Right lobe of liver (tissue), 6 donors: Measurements from ENCODE around the gene BASP1. TPM values are rescaled to one million over a fixed set of nuclear protein-coding genes. Genes with fewer than 3 reads are reported as not detected.

Experiments used
- ATAC-seq, 4 donors: fragments of 200-7000 bp; cut with Tn5 transposase; one replicate each; pipeline ENCODE4 v1.9.1; 2020; ENCODE audit warnings: mild to moderate bottlenecking in 4 of 4, moderate library complexity in 4 of 4
- DNase-seq, 3 donors: peaks; one replicate each; pipeline ENCODE4 v3.0.0-alpha.2; 2020
- H3K27ac ChIP-seq, 3 donors: fragments of 200-600 bp; one replicate each; pipeline ENCODE4 v1.8.0; 2022
- H3K27me3 ChIP-seq, 2 donors: fragments of 200-600 bp; one replicate each; pipeline ENCODE4 v1.8.0; 2022
- H3K36me3 ChIP-seq, 4 donors: fragments of 200-600 bp; sonication (generic) in 1 of 4; one replicate each; pipeline versions ENCODE4 v1.5.1 to v1.8.0; 2017 to 2022; ENCODE audit warnings: control low read depth in 1 of 4
- H3K4me1 ChIP-seq, 4 donors: fragments of 200-600 bp; sonication (generic) in 1 of 4; one replicate each; pipeline versions ENCODE4 v1.5.1 to v1.8.0; 2017 to 2022; ENCODE audit warnings: control low read depth in 1 of 4
- H3K4me3 ChIP-seq, 3 donors: fragments of 200-600 bp; one replicate each; pipeline ENCODE4 v1.8.0; 2022
- H3K9me3 ChIP-seq, 4 donors: fragments of 200-600 bp; sonication (generic) in 1 of 4; one replicate each; pipeline versions ENCODE4 v1.5.1 to v1.8.0; 2017 to 2022; ENCODE audit warnings: control low read depth in 1 of 4
- POLR2A ChIP-seq: fragments of 450-650 bp; IDR thresholded peaks from one replicate; pipeline ENCODE4 v1.6.1; 2017; ENCODE audit warnings: antibody characterized with exemption, mild to moderate bottlenecking
- WGBS: methylation state at CpG from one replicate; pipeline ENCODE4 v1.1.6; 2018; ENCODE audit warnings: low coverage, low lambda C conversion rate; ENCODE audit not compliant: insufficient coverage; ENCODE audit errors: missing lambda C conversion rate; 5-methylcytosine and 5-hydroxymethylcytosine counted together
- intact Hi-C, 2 donors: fragments of 100-400 bp; cut with DNase I; formaldehyde crosslinking; loops; one replicate each; pipeline versions ENCODE4 v1.11.2 to v1.14.1; 2022
- total RNA-seq, 6 experiments: library from RNA; depleted of rRNA in 2 of 6; stranded (reverse); fragments of >200 nt in 2 of 6; fragmentation: NEBNext Ultra II Directional in 3 of 6; extraction: Animal tissue kit (Norgen Biotek cat#: 25700) in 3 of 6; gene quantifications; one replicate each; pipeline versions ENCODE4 v1.1.0 to v1.2.4, GENCODE V29; 2016 to 2023
- TF ChIP-seq, protein P1 (sequence below), 4 donors: fragments of 200-600 bp in 3 of 4; fragments of 450-650 bp in 1 of 4; IDR thresholded peaks; one replicate each; pipeline versions ENCODE4 v1.5.1 to v1.8.0; 2016 to 2022; ENCODE audit warnings: antibody characterized with exemption in 4 of 4, mild to moderate bottlenecking in 2 of 4
- donor health status: DM: no; HTN: yes; CAD: no.
- donor health status: DM: no; HTN: no; CAD: no.
- donor health status: DM: no; HTN: no; CAD: no.
- donor health status: DM: no; HTN: yes; CAD: no.
- donor health status: DM: no; HTN: yes; CAD: no.

Gene BASP1
- total RNA-seq, 6 experiments from 2014 or later: 2.6 to 11.2 (median 4.7) TPM

- no peaks in the 10 kb centered on the region for H3K36me3 ChIP-seq
- TF ChIP-seq POLR2A: no peak
- TF ChIP-seq, protein P1, sequence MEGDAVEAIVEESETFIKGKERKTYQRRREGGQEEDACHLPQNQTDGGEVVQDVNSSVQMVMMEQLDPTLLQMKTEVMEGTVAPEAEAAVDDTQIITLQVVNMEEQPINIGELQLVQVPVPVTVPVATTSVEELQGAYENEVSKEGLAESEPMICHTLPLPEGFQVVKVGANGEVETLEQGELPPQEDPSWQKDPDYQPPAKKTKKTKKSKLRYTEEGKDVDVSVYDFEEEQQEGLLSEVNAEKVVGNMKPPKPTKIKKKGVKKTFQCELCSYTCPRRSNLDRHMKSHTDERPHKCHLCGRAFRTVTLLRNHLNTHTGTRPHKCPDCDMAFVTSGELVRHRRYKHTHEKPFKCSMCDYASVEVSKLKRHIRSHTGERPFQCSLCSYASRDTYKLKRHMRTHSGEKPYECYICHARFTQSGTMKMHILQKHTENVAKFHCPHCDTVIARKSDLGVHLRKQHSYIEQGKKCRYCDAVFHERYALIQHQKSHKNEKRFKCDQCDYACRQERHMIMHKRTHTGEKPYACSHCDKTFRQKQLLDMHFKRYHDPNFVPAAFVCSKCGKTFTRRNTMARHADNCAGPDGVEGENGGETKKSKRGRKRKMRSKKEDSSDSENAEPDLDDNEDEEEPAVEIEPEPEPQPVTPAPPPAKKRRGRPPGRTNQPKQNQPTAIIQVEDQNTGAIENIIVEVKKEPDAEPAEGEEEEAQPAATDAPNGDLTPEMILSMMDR (IDR thresholded peaks at IDR 0.05): no peak
- no peak for ATAC-seq
- no peaks in the 10 kb centered on the region for H3K9me3 ChIP-seq
- WGBS: 54% methylated on average over 5 of the region's 5 CpGs
- no peak overlapping the region for H3K27ac ChIP-seq
- no peaks in the 10 kb centered on the region for H3K27me3 ChIP-seq
- no peaks in the 10 kb centered on the region for H3K4me1 ChIP-seq
- no peak for DNase-seq
- no peak overlapping the region for H3K4me3 ChIP-seq
- intact Hi-C loops: no loop called here
Measured at GRCh38 chr5:17260549-17260948, 43.1 kb downstream of the BASP1 start.

DNA sequence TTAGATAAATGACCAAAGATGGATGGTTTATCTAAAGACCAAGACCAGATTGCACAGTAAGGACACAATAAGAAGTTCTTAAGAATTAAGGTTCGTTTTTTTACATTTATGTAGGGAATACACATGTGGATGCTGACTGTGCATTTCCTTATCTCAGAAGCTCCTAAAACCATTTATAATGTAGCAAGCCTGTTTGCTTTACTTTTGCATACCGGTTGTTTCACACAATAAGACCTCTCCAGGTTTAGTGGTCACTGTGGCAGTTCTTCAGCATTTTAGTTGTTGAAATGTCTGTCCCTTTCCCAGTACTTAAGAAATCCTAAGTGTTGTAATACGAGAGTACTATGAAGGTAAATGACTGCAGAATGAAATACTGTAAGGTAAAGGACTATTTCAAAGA lies 43.6 kb downstream of the BASP1 start:
- intact Hi-C loops: no loop called here
- H3K9me3 ChIP-seq: no peaks in the 10 kb centered on the region
- no peak overlapping the region for H3K27ac ChIP-seq
- no peaks in the 10 kb centered on the region for H3K27me3 ChIP-seq
- DNase-seq (no peak), ATAC-seq (no peak)
- H3K4me3 ChIP-seq: no peak overlapping the region
- H3K4me1 ChIP-seq: no peaks in the 10 kb centered on the region
- H3K36me3 ChIP-seq: no peaks in the 10 kb centered on the region
- 35% methylated on average over 3 of the region's 3 CpGs for WGBS
- no peak for TF ChIP-seq POLR2A
- TF ChIP-seq, protein P1 (IDR thresholded peaks at IDR 0.05): no peak

DNA sequence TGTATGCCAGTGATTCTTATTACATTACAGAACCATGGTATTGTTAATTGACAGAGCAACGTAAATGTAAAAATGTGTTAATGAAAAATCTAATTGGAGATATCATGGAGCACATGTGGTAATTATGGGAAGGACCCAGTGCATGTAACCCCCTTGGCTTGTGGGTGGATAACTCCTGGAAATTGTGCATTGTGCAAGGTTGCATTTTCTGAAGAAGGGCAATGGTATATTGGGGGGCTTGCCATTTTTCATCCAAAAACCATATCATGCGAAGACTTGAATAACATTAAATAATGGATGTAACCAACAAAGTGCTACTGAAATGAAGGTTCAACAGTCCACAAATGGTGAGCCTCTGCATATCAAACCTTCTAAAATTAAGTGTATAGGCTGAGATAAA lies 47.6 kb downstream of the BASP1 start:
- 67% methylated on average over 2 of the region's 2 CpGs for WGBS
- Histone ChIP-seq H3K4me1 (no peaks in the 10 kb centered on the region), H3K4me3 (no peak overlapping the region), H3K27me3 (no peaks in the 10 kb centered on the region), H3K27ac (no peak overlapping the region), H3K36me3 (no peaks in the 10 kb centered on the region), H3K9me3 (no peaks in the 10 kb centered on the region)
- no peak for DNase-seq
- intact Hi-C loops: no loop called here
- no peak for ATAC-seq
- no peak for TF ChIP-seq POLR2A
- TF ChIP-seq, protein P1 (IDR thresholded peaks at IDR 0.05): no peak

DNA sequence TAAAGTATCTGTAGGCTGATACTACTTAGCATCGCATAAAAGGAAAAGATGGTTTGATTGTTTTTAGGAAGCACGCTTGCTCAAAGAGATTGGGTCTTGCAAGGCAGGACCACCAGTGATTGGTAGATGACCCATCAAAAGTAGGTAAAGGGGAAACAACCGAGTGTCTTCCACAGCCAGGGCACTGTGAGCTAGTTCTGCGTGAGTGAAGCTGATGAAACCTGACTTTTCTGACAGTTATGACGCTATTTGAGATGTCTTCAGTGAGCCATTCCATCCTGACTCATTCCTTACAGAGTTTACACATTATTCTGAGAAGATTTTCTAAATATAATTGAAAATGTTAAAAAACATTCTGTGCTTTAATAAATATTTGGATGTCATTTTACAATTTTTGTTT lies 49.7 kb downstream of the BASP1 start:
- Histone ChIP-seq H3K4me3 (no peak overlapping the region), H3K27me3 (no peaks in the 10 kb centered on the region), H3K27ac (no peak overlapping the region), H3K36me3 (no peaks in the 10 kb centered on the region), H3K9me3 (no peaks in the 10 kb centered on the region), H3K4me1 (no peaks in the 10 kb centered on the region)
- DNase-seq: no peak
- intact Hi-C loops: no loop called here
- WGBS: 70% methylated on average over 5 of the region's 5 CpGs
- TF ChIP-seq, protein P1 (IDR thresholded peaks at IDR 0.05): no peak
- TF ChIP-seq POLR2A: no peak
- no peak for ATAC-seq

DNA sequence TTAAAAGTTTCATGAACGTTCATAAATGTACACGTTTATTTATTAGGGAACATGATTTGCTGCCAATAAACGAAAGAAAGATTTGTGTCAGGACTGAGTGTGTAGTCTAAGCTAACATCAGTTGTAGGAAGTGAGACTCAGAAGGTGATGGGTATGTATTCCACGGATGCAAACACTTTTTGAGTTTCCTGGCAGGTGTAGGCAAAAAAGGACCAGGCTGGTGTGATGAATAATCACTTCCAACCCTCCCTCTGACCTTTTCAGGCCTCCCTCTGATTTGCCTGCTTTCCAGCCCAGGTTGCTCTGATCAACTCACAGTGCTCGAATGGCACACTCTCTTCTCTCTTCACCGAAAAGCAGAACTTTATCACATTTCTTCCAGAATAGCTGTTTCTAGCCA lies 51.8 kb downstream of the BASP1 start:
- Histone ChIP-seq H3K36me3 (no peaks in the 10 kb centered on the region), H3K9me3 (no peaks in the 10 kb centered on the region), H3K27me3 (no peaks in the 10 kb centered on the region), H3K27ac (no peak overlapping the region), H3K4me1 (no peaks in the 10 kb centered on the region), H3K4me3 (no peak overlapping the region)
- intact Hi-C loops: no loop called here
- ATAC-seq (no peak), DNase-seq (no peak)
- no peak for TF ChIP-seq POLR2A
- TF ChIP-seq, protein P1 (IDR thresholded peaks at IDR 0.05): no peak
- 38% methylated on average over 6 of the region's 6 CpGs for WGBS
